GM21528 (cell line): ENCODE data around the gene CFAP53.
A peak's percentile ranks its signal among the peaks of the same experiment; 100 is the strongest.

Source experiments
- ATAC-seq: cut with Tn5 transposase; IDR thresholded peaks from one replicate; pipeline ENCODE4 v1.9.1; 2021; ENCODE audit warnings: mild to moderate bottlenecking, moderate library complexity; ENCODE audit not compliant: unreplicated experiment, low FRiP score

The CFAP53 gene

DNA sequence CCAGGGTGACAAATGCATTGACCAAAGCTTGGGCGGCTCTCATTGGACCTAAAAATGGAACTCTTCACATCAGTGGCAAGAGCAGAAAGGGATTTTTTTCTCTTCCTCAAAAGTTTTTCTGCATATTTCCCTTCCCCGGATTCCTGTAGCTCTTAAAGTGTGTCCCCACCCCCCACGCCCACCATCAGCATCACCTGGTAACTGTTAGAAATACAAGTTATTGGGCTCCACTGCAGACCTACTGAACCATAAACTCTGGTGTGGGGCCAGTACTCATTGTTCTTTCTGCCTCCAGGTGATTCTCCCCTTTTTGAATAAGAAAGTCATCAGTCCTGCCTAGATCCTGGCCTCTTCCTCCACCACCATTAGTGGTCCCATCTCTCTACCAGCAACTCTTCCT is 70.0 kb downstream of the CFAP53 start:
- ATAC-seq, result no peak

DNA sequence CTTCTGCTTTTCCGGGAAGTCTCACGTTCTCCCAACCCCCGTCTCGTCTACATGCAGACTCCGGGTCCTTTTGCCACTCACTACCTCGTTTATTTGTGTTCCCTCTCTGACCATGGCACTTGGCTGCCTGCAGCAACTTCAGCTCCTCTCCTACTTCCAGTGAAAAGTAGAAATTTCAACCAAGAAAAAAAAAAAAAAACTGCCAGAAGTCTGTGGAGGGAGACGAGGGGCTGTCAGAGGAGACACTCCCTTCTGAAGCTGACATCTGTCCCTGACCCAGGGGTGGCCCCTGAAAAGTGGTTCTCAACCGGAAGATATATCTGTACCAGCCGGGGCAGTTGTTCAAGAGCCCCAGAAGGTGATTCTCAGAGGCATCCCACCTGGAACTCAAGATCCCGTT is 70.6 kb downstream of the CFAP53 start:
- no peak for ATAC-seq

DNA sequence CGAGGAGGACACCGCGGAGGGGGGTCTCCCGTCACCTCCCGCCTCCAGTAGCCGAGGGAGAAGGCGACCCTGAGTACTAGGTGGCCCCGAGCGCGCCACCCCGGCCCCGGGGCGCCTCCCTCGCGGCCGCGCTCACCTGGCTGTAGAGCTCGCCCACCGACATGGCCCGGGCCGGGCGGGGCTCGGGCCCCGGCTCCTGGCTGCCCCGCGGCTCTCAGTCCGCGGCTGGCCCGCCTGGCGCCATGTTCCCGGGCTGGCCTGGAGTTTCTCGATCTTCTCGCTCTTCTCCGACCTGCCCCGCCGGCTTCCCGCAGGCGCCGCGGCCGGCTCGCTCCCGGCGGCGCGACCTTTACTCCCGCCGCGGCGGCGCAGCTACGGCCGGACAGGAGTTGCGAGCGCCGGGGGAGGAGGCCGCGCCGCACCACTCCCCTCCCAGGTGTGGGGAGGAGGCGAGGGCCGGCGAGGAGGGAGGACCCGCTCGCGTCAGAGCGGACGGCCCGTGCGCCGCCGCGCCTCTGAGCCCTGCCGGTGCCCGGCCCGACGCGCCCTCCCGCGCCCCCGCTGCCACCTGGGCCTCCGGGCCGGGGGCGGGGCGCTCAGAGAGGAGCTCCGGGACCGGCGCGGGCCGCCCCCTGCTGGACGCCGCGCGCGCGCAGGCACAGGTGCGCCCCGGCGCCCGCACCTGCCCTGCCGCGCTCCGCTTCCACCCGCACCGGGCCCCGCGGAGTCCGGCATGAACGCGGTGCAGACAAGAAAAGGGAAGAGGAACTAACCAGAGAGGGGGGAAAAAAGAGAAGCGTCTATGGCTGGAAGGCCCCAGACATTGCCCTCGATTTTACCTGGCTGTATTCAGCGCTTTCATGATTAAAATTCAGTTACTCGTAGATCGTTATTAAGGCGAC is 71.4 kb downstream of the CFAP53 start, which contains the start of gene MYO5B:
Gene MYO5B (minus strand): TSS at position 517 of the 902 bp plus-strand sequence. CDS start 354 bp downstream, at position 163.
- peak; percentile 62 for ATAC-seq

DNA sequence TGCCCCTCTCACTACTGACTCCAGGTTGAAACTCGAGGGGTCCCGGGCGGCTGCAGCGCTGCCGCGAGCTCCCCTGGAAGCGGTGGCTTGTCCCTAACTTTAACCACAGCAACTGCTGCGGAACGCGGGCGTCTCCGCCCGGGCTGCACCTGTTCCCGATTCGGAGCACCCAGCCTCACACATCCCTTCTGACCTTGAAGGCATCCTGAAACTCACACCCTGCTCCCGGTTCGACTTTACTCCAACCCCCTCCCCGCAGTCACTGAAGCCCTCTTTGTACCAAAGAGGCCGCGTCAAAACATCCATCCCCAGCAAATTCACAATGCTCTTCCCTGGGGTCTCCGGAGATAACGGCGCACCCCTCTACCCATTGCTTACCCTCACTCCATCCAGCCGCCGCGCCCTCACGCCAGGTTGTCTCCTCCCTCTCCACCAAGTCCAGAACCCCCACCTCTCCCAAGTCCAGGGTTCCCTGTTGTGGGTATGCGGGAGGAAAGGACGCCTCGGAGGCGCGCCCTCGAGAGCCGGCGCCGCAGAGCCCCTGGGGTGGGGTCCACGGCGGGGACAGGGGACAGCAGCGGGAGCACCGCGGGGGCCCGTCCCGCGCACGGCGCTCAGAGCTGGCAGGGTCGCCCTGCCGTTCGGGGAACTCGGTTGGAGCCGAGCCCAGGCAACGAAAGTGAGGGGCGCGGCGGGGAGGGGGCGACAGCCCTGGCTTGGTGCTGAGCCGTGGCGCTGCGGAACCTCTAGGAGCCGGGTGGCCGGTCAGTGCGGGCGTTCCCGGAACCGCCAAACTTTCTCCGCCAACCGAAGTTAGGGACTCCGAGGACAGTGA is 72.3 kb downstream of the CFAP53 start:
- ATAC-seq, result no peak

DNA sequence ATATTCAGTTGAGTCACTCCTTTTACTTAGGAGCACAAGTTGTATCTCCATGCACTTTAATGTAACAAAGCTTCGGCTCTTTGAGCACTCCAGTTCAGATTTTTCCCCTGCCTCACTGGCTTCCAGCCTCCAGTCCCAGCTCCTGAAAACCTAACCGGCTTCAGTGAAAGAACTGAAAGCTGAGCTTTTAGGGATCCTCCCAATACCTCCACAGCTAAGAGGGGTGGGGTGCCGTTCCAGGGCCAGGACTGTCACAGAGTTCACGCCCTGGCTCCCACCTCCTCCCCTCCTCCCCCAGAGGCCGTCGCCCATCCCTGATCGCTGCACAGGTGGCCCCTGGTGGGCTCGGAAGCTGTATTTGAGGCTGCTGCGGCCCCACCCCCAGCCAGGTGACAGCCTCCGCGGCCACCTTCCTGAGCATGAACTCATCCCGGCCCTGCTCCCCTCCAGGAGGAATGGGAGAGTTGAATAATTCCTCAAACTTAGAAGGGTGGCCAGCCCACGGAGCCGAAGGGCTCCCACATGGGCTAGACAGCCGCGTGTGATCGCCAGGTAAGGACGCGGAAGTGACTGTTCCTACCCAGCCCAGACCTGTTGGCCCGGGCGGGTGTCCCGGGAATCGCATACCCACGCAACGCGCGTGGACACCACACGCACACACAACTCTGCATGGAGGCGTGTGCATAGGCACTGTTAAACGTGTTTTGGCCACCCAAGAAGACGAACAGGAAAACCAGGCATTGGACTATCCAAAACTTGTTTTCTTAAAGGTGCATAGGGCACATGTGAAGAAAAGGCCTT is 73.1 kb downstream of the CFAP53 start:
- ATAC-seq, result no peak

DNA sequence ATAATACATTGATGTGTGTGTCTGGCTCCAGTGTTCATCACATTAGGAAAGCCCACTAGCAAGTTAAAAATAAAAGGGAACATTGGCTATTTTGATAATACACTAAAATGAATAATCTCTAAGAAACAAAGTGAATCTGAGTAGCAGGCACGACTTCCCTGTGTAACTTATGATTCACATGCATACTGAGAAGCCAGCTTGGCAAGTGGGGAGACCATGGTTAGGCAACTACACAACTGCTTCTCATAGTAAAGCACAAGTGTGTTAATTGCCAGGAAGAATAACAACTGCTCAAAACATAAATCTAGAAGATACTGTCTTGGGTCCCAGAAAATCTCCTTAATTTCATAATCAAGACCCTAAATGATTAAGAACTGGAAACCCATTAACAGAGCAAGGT is 75.4 kb downstream of the CFAP53 start:
- no peak for ATAC-seq

DNA sequence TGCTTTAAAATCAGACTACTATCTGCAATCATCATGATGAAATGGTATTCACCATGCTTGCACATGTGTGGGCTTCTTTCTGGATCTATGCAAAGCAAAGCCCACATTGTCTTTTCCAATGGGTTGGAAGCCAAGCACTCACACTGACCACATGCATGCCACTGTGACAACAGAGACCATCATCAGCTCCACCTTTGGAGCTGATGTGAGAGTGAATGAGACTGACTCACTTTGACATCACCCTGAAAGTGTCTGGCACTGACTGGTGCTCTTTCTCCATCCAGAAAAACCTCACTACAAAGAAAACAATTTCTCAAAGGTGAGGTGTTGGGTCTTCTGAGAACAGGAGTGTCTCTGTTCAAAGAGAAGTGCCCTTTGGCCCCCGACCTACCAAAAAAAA is 76.1 kb downstream of the CFAP53 start:
- no peak for ATAC-seq

DNA sequence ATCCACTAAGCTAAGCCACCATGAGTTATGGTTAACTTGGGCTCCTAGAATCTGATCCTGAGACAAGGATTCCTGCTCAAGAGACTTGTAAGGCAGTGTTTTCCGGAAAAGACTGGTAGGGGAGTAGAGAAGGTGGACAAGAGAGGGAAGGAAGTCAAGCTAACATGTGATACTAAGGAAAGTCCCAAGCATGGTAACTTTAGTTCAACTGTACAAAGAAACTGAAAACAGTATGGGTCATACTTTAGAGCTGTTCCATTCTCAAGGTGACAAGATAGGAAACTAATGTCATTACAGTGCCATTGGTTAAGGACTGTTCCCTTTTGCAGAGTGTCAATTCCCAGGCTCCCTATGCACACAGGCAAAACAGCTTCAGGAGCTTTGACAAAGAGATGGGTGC is 77.1 kb downstream of the CFAP53 start:
- peak; percentile 67 for ATAC-seq

DNA sequence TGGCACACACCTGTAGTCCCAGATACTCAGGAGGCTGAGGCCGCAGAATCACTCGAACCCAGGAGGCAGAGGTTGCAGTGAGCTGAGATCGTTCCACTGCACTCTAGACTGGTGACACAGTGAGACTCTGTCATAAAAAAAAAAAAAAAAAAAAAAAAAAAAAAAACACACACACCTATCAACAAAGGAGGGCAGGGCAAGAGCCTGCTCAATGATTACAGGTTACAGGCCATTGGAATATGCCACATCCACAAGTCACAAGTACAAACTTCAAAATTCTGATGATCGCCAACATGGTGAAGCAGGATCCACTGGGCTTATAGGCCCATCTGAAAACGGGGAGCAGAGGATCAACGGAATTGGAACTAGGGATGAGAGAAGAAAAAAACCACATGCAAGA is 77.6 kb downstream of the CFAP53 start:
- no peak for ATAC-seq

DNA sequence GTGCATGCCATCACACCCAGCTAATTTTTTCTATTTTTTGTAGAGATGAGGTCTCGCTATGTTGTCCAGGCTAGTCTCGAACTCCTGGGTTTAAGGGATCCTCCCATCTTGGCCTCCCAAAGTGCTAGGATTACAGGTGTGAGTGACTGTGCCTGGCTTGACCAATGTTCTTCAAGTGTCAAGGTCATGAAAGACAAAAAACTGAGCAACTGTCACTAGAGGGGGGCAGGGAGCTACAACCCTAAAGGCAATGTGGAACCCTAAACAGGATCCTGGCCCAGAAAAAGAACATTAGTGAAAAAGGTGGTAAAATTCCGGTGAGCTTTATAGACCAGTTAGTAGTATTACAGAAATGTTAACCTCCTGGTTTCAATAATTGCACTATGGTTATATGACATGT is 78.6 kb downstream of the CFAP53 start:
- no peak for ATAC-seq

DNA sequence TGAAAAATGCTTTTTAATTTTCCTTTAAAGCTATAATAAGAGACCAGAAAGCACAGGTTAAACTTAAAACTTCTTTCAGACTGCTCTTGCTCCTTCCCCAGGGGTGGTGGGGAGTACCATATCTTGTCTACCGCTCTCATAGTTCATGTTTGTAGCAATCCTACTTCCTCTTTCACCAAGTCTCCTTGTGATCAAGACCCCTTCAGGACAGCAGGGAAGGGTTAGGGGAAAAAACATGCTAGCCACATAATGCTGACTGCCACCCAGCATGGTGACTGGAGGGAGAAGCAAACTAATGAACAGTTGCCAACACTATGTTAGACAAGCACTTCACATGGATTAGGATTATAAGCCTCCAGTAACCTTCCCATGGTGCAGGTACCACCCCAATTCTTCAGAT is 79.9 kb downstream of the CFAP53 start:
- no peak for ATAC-seq

DNA sequence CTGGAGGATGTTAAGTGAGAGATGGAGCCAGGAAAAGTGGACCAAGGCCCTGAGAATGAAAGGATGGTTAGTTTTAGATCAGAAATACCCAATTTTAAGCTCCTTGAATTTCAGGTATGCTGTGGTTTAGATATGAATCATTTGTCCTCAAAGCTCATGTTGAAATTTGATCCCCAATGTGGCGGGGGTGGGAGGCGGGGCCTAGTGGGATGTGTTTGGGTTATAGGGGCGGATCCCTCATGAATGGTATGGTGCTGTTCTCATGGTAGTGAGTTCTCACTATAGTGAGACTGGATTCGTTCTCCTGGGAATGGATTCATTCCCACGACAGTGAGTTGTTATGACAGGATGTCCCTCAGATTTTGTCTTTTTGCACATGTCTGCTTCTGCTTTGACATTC is 82.7 kb downstream of the CFAP53 start:
- ATAC-seq, result no peak

DNA sequence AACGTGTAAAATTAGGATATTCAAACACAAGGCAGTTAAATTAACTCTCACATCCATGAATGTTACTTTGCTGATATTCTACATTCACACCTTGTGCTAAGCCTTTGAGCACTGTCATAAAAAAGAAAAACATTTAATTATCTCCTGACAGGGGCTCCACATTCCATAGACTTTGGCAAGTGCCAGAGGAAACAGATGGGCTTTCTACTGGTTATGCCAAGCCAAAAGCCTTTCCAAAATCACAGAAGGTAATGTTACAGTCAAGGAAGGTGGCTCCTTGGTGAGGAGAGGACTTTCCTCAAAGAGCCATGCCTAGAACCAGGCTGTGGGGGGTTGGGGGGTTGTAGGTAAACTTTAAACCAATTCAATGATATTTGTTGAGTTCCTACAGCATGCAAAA is 83.8 kb downstream of the CFAP53 start:
- ATAC-seq, result no peak

DNA sequence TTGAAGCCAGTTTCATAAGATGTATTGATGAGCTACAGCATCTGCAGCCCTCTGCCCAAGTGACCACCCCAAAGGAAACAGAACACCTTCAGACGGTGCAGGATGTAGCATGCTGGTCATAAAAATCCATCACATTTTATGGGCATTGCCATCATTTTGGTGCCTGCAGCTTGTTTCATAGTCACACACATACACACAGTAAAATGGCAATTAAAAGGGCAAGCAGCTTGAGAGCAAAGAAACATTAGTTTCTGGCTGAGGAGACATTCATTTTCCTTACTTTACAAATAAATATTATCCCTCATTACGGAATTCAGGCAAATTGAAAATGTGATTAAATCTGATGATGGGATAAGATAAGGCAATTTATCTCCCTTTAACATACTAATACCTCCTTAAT is 84.7 kb downstream of the CFAP53 start:
- ATAC-seq, result no peak

DNA sequence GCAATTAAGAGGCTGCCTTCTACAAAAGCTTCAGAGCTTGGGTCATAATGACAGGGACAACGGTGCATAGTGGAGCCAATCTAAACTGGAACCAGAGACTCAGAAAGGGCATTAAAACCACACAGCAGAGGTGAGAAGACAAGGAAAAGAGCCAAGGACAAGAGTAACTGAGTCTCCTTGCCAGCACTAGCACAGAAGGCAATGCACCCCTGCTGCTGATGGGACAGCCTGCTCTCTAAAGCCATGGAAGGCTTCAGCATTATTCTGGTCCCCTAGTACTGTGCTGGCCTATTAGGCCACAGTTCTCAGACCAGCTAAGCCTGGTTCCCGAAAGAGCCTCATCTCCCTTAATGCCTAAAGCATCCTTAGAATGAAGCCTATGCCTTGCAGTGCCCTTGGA is 86.8 kb downstream of the CFAP53 start:
- no peak for ATAC-seq

DNA sequence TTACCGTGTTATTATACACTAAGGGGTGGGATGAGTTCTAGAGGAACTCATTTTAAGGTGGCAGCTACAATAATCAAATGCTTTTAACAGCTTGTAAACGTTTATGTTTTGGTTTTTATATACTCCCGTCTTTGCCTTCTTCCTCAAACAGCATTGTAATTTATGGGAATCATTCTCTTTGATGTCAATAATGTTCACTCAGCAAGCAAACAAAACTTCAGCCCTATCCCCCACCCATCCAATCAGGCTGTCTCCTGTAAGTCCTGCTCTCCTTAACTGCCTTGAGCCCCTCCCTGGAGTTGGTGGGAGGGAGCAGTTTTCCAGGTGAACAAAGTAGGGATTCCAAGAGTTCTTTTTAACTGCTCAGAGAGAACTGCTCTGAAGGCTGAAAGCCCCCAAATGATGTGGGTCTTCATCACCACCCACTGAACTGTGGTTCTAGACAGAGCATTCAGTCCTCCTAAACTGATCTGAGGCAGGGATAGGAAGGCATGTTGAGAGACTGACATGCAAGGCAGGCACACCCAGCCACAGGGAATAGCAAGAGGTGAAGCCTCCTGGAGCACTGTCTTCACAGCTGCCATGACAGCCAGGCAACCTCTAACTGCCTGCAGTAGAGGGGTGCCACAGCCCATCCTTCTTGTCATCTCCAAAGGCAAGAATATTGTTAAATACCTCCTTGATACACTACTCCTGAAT is 88.9 kb downstream of the CFAP53 start:
- no peak for ATAC-seq
